GM23338 (cell line): ENCODE data around the gene EDA. TPM values are rescaled to one million over a fixed set of nuclear protein-coding genes. Genes with fewer than 3 reads are reported as not detected.

ENCODE experiments used
- ATAC-seq: fragments of 200-7000 bp; cut with Tn5 transposase; 3 replicates; pipeline ENCODE4 v1.9.1; 2020
- DNase-seq: peaks from one replicate; pipeline ENCODE4 v3.0.0-alpha.2; 2015; ENCODE audit warnings: low spot score
- H2AFZ ChIP-seq: fragments of 200-600 bp; sonication (generic); 2 replicates; pipeline ENCODE4 v1.8.0; 2016; ENCODE audit warnings: antibody characterized with exemption, mild to moderate bottlenecking, moderate library complexity
- H3F3A ChIP-seq: fragments of 200-600 bp; sonication (generic); replicated peaks from 2 replicates; pipeline ENCODE4 v1.8.0; 2017; ENCODE audit warnings: antibody characterized with exemption, mixed run types, low read depth
- H3K27ac ChIP-seq: fragments of 200-600 bp; sonication (generic); 2 replicates; pipeline ENCODE4 v1.6.1; 2016; ENCODE audit warnings: low read depth
- H3K27me3 ChIP-seq: fragments of 200-600 bp; sonication (generic); 2 replicates; pipeline ENCODE4 v1.8.0; 2016; ENCODE audit warnings: mild to moderate bottlenecking, mixed run types, moderate library complexity; ENCODE audit not compliant: insufficient read depth
- H3K36me3 ChIP-seq: fragments of 200-600 bp; sonication (generic); 2 replicates; pipeline ENCODE4 v1.8.0; 2016; ENCODE audit warnings: mild to moderate bottlenecking; ENCODE audit not compliant: insufficient read depth
- H3K4me1 ChIP-seq: fragments of 200-600 bp; sonication (generic); 2 replicates; pipeline ENCODE4 v1.8.0; 2016; ENCODE audit warnings: mild to moderate bottlenecking, moderate library complexity; ENCODE audit not compliant: insufficient read depth
- H3K4me2 ChIP-seq: fragments of 200-600 bp; sonication (generic); 2 replicates; pipeline ENCODE4 v1.7.1; 2017; ENCODE audit warnings: mixed run types
- H3K4me3 ChIP-seq: fragments of 200-600 bp; sonication (generic); 2 replicates; pipeline ENCODE4 v1.6.1; 2016; ENCODE audit warnings: mixed run types
- H3K79me2 ChIP-seq: fragments of 200-600 bp; sonication (generic); replicated peaks from 2 replicates; pipeline ENCODE4 v1.8.0; 2017; ENCODE audit warnings: mild to moderate bottlenecking; ENCODE audit not compliant: insufficient read depth
- H3K9me2 ChIP-seq: fragments of 200-600 bp; sonication (generic); 2 replicates; pipeline ENCODE4 v1.8.0; 2017; ENCODE audit not compliant: insufficient read depth
- H4K20me1 ChIP-seq: fragments of 200-600 bp; sonication (generic); replicated peaks from 2 replicates; pipeline ENCODE4 v1.8.0; 2017; ENCODE audit warnings: mild to moderate bottlenecking; ENCODE audit not compliant: insufficient read depth
- H3K27ac Mint-ChIP-seq: 2 replicates; pipeline ENCODE4 v1.8.0; 2020; ENCODE audit warnings: inconsistent platforms, mild to moderate bottlenecking, moderate library complexity, mixed read lengths
- H3K27me3 Mint-ChIP-seq: 3 replicates; pipeline ENCODE4 v1.8.0; 2022; ENCODE audit warnings: low read depth, mild to moderate bottlenecking, moderate library complexity, mixed read lengths, inconsistent platforms; ENCODE audit not compliant: insufficient read depth, poor library complexity
- H3K36me3 Mint-ChIP-seq: 3 replicates; pipeline ENCODE4 v1.8.0; 2021; ENCODE audit warnings: low read depth, mild to moderate bottlenecking, inconsistent platforms, moderate library complexity, mixed read lengths
- H3K4me1 Mint-ChIP-seq: 3 replicates; pipeline ENCODE4 v1.8.0; 2020; ENCODE audit warnings: mild to moderate bottlenecking, inconsistent platforms, mixed read lengths
- H3K4me3 Mint-ChIP-seq: 3 replicates; pipeline ENCODE4 v1.8.0; 2021; ENCODE audit warnings: moderate library complexity, mild to moderate bottlenecking, inconsistent platforms, mixed read lengths
- H3K9me3 Mint-ChIP-seq: 3 replicates; pipeline ENCODE4 v1.8.0; 2020; ENCODE audit warnings: moderate library complexity, mild to moderate bottlenecking, inconsistent platforms, mixed read lengths
- CREB1 ChIP-seq: fragments of 250-450 bp; sonication (Bioruptor Pico); IDR thresholded peaks from 2 replicates; pipeline ENCODE4 v1.5.0; 2020; ENCODE audit warnings: low read depth, mild to moderate bottlenecking, moderate library complexity
- CTCF ChIP-seq, 2 experiments: fragments of 200-600 bp in 1 of 2; sonication (generic) in 1 of 2; conservative IDR thresholded peaks; 2 replicates each; pipeline versions ENCODE4 v1.5.1 to v1.6.1; 2016 to 2017; ENCODE audit warnings: antibody characterized with exemption in 2 of 2, low read depth in 2 of 2, mild to moderate bottlenecking in 2 of 2, moderate library complexity in 1 of 2
- EZH2phosphoT487 ChIP-seq: fragments of 200-600 bp; sonication (generic); IDR thresholded peaks from one replicate; pipeline ENCODE4 v1.8.1; 2018; ENCODE audit warnings: antibody characterized with exemption; ENCODE audit not compliant: unreplicated experiment
- ZNF462 ChIP-seq: fragments of 250-450 bp; sonication (Bioruptor Pico); IDR thresholded peaks from 2 replicates; pipeline ENCODE4 v1.5.0; 2020; ENCODE audit warnings: mild to moderate bottlenecking, moderate library complexity
- polyA plus RNA-seq: library from polyadenylated mRNA; unstranded; fragments of >200 nt; fragmentation: Nextera tagmentation; extraction: Ambion mirVana; gene quantifications from 2 replicates; pipeline ENCODE4 v1.2.1, GENCODE V29; 2016
- total RNA-seq: library from RNA; depleted of rRNA; stranded (reverse); fragments of >200 nt; shearing (Covaris generic); gene quantifications from 2 replicates; pipeline ENCODE4 v1.2.3, GENCODE V29; 2014

EDA gene
- total and polyA plus RNA-seq, 2 experiments from 2014 or later, result 6.6 to 19.6 TPM

GRCh38 chrX:69740317-69740716 lies 124.4 kb downstream of the EDA start:
- Histone ChIP-seq H3K27me3 (no peaks in the 10 kb centered on the region), H2AFZ (no peak overlapping the region), H4K20me1 (no peaks in the 10 kb centered on the region), H3K79me2 (0 out of 2 replicates have a peak, but pooled peaks cover 11% of the 10 kb centered on the region), H3F3A (no peaks in the 10 kb centered on the region), H3K4me2 (no peak overlapping the region), H3K27ac (no peak overlapping the region), H3K36me3 (no peaks in the 10 kb centered on the region), H3K9me2 (no peaks in the 10 kb centered on the region), H3K4me1 (no peaks in the 10 kb centered on the region), H3K4me3 (no peak overlapping the region)
- Mint-ChIP-seq H3K36me3 (peaks cover 13% of the 10 kb centered on the region), H3K27me3 (peaks cover 5% of the 10 kb centered on the region), H3K27ac (no peak overlapping the region), H3K9me3 (peaks cover 12% of the 10 kb centered on the region; the same call in 2 of the 3 replicates), H3K4me3 (no peak overlapping the region), H3K4me1 (peaks cover 4% of the 10 kb centered on the region; the same call in 1 of the 3 replicates)
- no peak for TF ChIP-seq CREB1
- TF ChIP-seq ZNF462, result no peak
- TF ChIP-seq EZH2phosphoT487, result no peak
- TF ChIP-seq CTCF (conservative IDR thresholded peaks at IDR 0.05; ENCODE audit: low read depth in 2 of 2), result no peak
- DNase-seq, result no peak
- ATAC-seq, result no peak
